Activated CD4-positive, alpha-beta T cell treated with anti-CD3 and anti-CD28 coated beads for 4 hours (primary cell): ENCODE data around the gene KAZN.

Experiments used
- DNase-seq, 2 donors: peaks; one replicate each; pipeline ENCODE4 v3.0.0-alpha.2; 2020

The KAZN gene

GRCh38 chr1:14590411-14591180 is 7.9 kb upstream of the KAZN start:
- DNase-seq, result no peak

GRCh38 chr1:14591600-14591999 is 6.9 kb upstream of the KAZN start:
- DNase-seq, result no peak

GRCh38 chr1:14592004-14592631 is 6.4 kb upstream of the KAZN start:
- no peak for DNase-seq

GRCh38 chr1:14593302-14593701 is 5.2 kb upstream of the KAZN start:
- no peak for DNase-seq

DNA sequence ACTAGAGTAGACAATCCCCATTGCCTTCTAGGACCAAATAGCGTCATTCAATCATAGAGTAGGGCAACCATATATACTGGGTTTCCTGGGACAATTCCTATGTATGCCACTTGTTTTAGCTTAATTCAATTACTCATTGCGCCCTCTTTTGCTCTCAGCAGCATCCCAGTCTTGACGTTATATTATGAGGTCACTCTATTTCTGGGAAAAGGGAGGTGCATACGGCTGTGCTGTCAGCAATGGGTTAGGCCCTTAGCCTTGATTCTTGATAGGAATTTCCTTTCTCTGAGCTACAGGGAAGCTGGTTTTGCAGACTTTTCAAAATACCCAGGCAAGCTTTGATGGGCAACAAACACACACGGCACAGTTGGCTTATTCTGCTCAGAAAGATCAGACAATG is 4.4 kb upstream of the KAZN start:
- DNase-seq, result no peak

DNA sequence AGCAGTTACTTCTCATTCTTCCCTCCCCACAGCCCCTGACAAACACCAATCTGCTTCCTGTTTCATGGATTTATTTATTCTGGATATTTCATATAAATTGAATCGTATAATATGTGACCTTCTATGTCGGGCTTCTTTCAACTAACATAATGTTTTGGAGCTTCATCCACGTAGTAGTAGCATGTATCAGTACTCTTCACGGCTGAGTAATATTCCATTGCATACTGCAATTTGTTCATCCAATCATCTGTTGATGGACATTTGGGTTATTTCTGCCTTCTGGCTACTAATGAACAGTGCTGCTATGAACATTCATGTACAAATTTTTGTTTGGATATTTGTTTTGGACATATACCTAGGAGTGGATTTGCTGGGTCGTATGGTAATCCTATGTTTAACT is 1.9 kb upstream of the KAZN start:
- DNase-seq, result no peak

- DNase-seq, result no peak
Observed at GRCh38 chr1:14597343-14598006, 1.0 kb upstream of the KAZN start.

DNA sequence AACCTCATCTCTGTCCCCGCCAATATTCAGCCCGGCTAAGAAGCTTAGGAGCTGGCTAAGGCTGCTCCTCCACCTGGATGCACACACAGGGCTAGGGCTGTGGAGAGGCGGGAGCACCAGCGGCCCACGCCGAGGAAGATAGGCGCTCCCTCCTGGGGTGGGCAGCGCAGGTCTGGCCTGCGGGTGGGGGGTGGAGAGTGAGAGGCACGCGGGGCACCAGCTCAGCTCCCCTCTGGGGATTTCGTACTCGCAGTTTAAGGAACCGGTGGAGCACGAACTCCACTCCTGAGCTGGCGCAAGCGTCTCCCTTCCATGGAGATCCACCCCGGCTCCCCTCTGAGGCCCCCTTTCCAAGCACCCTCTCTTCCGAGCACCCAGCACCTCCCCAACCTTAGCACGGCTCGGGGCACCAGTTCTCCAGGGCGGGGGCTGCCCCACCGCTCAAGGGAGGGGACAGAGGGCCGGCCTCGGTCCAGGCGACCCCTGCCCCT is 433 bp upstream of the KAZN start:
- no peak for DNase-seq

DNA sequence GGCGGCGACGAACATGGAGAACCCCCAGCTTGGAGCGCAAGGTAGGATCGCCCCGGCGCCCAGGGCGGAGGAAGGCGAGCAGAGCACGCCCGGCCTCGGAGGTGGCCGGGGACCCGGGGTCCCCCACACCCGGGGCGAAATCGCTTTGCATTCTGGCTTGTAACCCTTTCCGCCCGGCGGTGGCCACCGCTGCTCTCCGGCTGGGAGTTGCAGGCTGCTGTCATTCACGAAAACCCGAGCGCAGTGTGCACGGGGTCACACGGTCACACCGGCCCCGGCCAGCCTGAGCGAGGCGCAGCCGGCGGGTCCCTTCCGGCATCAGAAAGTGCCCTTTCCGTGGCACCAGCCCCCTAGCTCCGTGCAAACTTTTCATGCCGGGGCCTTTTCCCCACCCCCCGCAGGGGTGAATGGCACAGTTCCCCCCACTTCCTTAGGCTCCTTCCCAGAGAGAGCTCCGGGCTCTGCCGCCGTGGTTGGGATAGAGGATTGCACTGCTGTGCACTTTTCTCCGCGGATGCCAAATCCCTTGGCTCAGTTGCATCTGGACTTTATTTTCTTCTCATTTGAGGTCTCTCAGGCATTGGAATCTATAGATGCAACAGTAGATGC is 802 bp downstream of the KAZN start:
- no peak for DNase-seq

DNA sequence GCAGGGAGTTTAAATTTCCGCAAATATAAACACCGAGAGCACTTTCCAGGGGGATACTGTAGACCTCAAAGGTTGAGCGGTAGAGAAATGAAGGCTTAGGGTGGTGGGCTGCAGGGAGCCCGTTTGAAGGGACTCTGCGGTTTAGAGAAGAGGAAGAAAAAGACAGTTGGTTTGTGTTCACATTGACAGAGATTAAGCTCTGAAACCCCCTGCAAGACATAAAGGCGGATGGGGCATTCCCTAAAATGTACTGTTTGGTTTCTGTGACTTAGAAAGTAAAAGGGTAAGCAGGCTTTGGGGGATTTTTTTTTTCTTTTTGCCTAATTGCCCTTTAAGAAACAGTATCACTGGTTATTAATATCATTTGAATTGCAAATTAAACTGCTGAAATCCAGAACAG is 1.3 kb downstream of the KAZN start:
- DNase-seq, result no peak

DNA sequence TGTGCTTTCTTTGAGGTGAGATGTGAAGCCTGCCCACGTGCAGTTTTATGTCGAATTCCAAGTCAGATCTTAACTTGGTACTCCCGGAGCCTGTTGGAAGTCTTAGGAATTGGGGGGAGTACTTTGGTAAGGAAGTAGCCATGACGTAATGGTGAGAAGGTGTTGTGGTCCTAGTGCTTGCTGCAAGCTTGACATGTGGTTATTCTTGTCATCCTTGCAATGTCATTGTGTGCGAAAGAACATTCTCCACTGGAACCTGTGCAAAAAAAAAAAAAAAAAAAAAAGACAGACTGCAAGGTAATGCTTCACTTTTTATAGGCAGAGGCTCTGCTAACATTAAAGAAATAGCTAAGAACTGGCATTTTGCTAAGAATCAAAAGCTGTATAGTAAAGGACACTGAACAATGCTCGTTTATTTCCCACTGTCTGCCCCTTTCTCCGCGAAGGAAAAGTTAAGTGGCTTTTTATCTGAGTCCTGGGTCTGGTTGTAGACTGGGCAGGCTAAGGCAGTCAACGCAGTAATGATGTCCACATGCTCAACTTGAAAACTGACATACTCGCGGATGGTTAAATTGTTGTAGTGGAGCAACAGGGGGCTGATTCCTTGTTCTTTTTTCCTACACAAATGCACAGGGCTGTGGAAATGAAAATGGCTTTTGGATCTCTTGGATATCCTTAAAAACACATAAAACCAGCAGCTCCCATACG is 2.1 kb downstream of the KAZN start:
- no peak for DNase-seq

- no peak for DNase-seq
Observed at GRCh38 chr1:14602136-14602535, 3.7 kb downstream of the KAZN start.

- no peak for DNase-seq
Observed at GRCh38 chr1:14603645-14604044, 5.2 kb downstream of the KAZN start.

DNA sequence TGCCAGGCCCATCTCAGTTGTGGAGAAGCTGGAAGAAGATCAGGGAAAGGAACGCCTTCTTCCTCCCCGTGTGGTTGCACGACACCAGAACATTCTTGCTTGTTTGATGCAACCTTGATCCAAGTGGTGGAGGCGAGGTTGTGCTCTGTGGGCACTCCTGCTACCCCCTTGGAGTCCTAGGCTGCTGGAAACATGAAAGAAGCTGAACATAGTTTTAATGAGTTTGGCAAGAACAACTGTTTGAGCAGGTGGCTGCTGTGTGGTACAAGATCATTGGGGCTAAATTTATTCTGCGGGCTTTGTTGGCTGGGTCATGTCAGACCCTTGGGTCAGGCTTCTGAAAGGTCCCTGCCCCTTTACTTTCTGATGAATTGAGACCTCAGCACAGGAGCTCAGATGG is 5.9 kb downstream of the KAZN start:
- no peak for DNase-seq

DNA sequence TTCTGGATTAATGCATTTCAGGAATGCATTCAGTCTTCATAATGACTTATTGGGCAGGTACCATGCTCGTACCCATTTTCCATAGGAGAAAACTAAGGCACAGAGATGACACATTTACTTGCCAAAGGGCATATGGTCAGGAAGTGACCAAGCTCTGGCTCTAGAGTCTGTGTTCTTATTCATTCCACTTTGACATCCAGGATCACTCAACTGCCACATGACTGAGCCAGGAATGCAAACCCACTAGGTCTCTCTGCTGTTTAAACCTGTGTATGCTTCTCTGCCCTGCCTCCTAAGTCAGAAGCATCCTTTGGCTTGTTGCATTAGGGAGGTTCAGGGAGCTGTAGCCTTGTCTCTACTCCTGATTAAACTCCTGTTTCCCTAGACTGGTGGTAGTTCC is 7.5 kb downstream of the KAZN start:
- DNase-seq, result no peak

- DNase-seq, result no peak
Observed at GRCh38 chr1:14606632-14607031, 8.1 kb downstream of the KAZN start.

- DNase-seq, result no peak
Observed at GRCh38 chr1:14607295-14607694, 8.8 kb downstream of the KAZN start.

DNA sequence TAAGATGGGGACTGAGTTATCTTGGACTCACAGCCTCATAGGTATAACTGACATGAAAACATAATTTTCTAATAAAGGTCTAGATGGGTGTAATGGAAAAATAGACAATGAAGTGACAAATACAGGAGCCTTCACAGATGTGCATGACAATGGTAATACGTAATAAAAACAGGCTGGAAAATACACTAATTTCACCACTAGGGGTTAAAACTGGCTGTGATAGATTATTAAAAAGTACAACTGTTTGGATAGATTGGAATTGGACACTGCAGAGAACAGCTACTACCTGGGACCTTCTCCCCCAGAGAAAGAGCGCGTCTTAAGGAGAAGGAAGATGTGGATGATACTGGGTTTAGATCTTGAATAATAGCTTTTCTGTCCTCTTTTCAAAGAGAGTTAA is 9.8 kb downstream of the KAZN start:
- DNase-seq, result no peak

DNA sequence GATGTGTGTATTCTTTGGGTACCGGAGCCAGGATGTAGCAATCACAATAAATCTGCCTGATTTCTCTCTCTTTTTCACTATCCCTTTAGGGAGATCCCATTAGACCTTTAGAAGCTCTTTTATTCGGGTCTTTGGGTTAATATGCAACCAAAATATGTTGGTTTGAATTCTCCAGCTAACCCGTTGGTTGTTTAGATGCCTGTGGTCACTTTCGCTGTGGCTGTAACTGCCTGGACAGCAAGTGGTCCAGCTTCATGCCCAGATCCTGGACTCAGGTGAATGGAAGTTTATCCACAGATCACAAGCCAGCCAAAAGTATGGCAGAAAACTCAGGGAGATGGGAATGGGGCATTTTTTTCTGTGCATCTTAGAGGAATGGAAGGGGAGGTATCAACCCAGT is 12.3 kb downstream of the KAZN start:
- no peak for DNase-seq

GRCh38 chr1:14611792-14612191 is 13.3 kb downstream of the KAZN start:
- DNase-seq, result no peak

DNA sequence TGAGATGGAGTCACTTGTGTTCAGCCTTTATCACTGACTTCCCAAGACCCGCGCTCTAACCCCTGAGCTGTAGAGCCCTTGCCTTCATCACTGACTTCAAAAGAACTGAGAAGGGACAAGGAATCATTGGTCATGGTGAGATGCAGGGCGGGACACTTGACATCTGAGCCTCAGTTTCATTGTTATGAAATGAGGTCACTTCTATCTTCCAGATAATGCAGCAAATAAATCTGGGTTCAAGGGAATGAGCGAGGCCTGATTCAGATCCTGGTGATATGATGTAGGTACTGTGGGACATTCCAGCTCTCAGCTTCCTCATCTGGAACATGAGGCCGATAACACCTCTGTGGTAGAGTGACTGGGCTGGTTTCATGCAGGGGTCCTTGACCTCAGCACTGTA is 13.8 kb downstream of the KAZN start:
- no peak for DNase-seq

DNA sequence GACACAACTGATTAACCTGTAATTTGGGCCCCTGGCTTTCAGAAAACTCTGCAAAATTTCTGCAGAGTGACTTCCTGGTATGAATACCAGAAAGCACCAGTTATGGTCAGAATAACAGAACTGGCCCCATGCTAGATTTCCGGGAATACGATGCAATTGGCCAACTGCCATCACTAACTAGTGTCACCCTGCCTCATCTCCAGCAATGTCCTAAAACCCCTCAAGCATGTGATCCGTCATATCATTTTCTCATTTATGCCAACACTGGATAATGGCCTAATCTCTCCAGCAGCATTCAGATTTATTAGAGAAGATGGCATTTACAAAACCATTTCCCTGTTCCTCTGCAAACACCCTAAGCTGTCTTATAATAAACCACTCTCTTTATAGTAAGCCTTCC is 15.4 kb downstream of the KAZN start:
- no peak for DNase-seq

- no peak for DNase-seq
Observed at GRCh38 chr1:14614341-14614740, 15.9 kb downstream of the KAZN start.
